ENCODE data around the gene RAD51B.

- TF ChIP-seq POLR2AphosphoS5 (IDR thresholded peaks at IDR 0.05; ENCODE audit: low read depth, low read length) (no peak), SIN3A (IDR thresholded peaks at IDR 0.05; ENCODE audit: borderline replicate concordance, insufficient read depth, low read depth, low read length) (no peak)
Observed at GRCh38 chr14:68065322-68065721, 245.7 kb downstream of the RAD51B start.
